ENCODE data around the gene IRF3.

Gene IRF3

DNA sequence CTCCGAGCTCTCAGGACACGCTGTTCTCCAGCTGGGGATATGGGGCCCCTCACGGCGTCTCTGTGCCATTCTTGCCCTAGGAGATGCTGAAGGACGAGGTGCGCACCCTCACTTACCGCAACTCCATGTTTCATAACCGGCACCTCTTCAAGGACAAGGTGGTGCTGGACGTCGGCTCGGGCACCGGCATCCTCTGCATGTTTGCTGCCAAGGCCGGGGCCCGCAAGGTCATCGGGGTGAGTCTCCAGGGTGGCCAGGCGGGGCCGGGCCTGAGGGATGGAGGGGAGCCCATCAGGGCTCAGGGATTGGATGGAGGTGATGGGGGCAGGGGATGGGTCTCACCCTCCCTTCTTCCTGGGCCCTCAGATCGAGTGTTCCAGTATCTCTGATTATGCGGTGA, 16.2 kb upstream of the IRF3 start:
- Histone ChIP-seq H3K4ac (ENCODE audit: low read depth in 1 of 2, low read length in 2 of 2) (no peak overlapping the region), H2BK15ac (ENCODE audit: low read depth, poor library complexity, severe bottlenecking) (no peak overlapping the region)
- 98% methylated on average over 19 of the region's 19 CpGs for WGBS

DNA sequence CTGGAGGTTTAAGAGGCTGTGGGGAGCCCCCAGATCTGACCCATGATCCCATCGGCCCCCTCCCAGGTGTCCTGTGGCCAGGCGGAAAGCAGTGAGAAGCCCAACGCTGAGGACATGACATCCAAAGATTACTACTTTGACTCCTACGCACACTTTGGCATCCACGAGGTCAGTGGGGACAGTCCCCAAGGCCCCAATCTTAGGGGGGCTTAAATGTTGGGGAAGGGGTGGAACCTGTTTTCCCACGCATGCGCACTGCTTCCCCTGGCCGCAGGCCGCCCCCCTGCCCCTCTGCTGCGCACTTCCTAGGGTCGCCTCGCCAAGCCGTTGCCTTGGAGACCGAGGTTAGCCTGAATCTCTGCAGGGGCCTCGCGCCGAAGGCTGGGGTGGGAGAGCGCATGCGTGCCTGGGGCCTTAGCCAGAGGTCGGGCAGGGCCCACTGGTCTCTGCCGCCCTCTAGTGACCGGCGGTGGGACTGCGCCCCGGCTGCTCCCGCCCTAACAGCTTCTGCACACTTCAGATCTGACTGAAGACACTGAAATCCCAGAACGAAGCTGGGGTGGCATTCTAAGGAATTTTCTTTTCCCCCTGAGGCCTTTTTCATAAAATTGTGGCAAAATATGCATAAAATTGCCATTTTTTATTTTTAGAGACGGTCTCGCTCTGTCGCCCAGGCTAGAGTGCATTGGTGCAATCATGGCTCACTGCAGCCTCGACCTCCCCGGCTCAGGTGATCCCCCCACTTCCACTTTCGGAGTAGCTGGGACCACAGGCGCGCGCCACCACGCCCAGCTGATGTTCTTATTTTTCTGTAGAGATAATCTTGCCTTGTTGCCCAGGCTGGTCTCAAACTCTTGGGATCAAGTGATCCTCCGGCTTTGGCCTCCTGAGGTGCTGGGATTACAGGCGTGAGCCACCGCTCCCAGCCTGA, 15.0 kb upstream of the IRF3 start:
- H3K79me1 ChIP-seq (replicated peaks; ENCODE audit: low read length, poor library complexity, severe bottlenecking) = peaks cover 10% of the 10 kb centered on the region
- peak overlapping the region; percentile 6 to 66 for H3K18ac ChIP-seq (ENCODE audit: low read depth in 1 of 2, low read length in 2 of 2)
- peak overlapping the region in 1 of 2 experiments; percentile 55 for H3K4me3 ChIP-seq (ENCODE audit: insufficient read depth in 1 of 2, low read depth in 1 of 2, low read length in 2 of 2)
- no peak overlapping the region for H2AFZ ChIP-seq (ENCODE audit: low read depth, low read length)
- no peaks in the 10 kb centered on the region for H3K27me3 ChIP-seq (ENCODE audit: control insufficient read depth in 1 of 2, insufficient read depth in 1 of 2, low read length in 2 of 2)
- no peak overlapping the region for H3K14ac ChIP-seq (ENCODE audit: low read length in 2 of 2)
- H3K36me3 ChIP-seq (ENCODE audit: control insufficient read depth in 1 of 2, insufficient read depth in 2 of 2, low read depth in 1 of 2, low read length in 2 of 2) = peaks cover 40 to 47% of the 10 kb centered on the region in 2 experiments
- peak; percentile 83 for DNase-seq
- H3K9me3 ChIP-seq (ENCODE audit: control insufficient read depth, low read length) = no peaks in the 10 kb centered on the region
- peak overlapping the region; percentile 40 for H3K4me2 ChIP-seq (ENCODE audit: low read length, poor library complexity, severe bottlenecking)
- H2AK5ac ChIP-seq (ENCODE audit: low read length, severe bottlenecking) = peak overlapping the region; percentile 21
- H4K8ac ChIP-seq (ENCODE audit: low read length) = peak overlapping the region; percentile 81
- no peak overlapping the region for H2BK120ac ChIP-seq (ENCODE audit: low read depth, low read length)
- H3K9ac ChIP-seq (ENCODE audit: low read length) = peak overlapping the region; percentile 78
- H2BK15ac ChIP-seq (ENCODE audit: low read depth, poor library complexity, severe bottlenecking) = no peak overlapping the region
- WGBS = 44% methylated on average over 34 of the region's 40 CpGs
- H3K23ac ChIP-seq (ENCODE audit: low read length in 2 of 2) = no peak overlapping the region
- H4K91ac ChIP-seq (ENCODE audit: low read length) = no peak overlapping the region
- peak overlapping the region; percentile 8 for H3K27ac ChIP-seq (ENCODE audit: low read length, poor library complexity, severe bottlenecking)
- peak overlapping the region; percentile 1 to 20 for H3K4ac ChIP-seq (ENCODE audit: low read depth in 1 of 2, low read length in 2 of 2)
- H3K4me1 ChIP-seq (ENCODE audit: control insufficient read depth, insufficient read depth, low read depth, low read length) = peaks cover 34% of the 10 kb centered on the region
- no peak overlapping the region for H2BK12ac ChIP-seq (ENCODE audit: low read length in 2 of 2)
- H2BK5ac ChIP-seq (ENCODE audit: low read depth, low read length, poor library complexity, severe bottlenecking) = no peak overlapping the region

More for the DNA sequence above, 16.2 kb upstream of the IRF3 start:
- H4K91ac ChIP-seq (ENCODE audit: low read length) = no peak overlapping the region
- H2BK120ac ChIP-seq (ENCODE audit: low read depth, low read length) = no peak overlapping the region
- H3K18ac ChIP-seq (ENCODE audit: low read depth in 1 of 2, low read length in 2 of 2) = no peak overlapping the region
- DNase-seq = no peak
- H2AFZ ChIP-seq (ENCODE audit: low read depth, low read length) = no peak overlapping the region
- no peak overlapping the region for H3K4me2 ChIP-seq (ENCODE audit: low read length, poor library complexity, severe bottlenecking)
- peaks cover 14% of the 10 kb centered on the region for H3K79me1 ChIP-seq (replicated peaks; ENCODE audit: low read length, poor library complexity, severe bottlenecking)
- H3K27me3 ChIP-seq (ENCODE audit: control insufficient read depth in 1 of 2, insufficient read depth in 1 of 2, low read length in 2 of 2) = no peaks in the 10 kb centered on the region
- peaks cover 48 to 58% of the 10 kb centered on the region in 2 experiments for H3K36me3 ChIP-seq (ENCODE audit: control insufficient read depth in 1 of 2, insufficient read depth in 2 of 2, low read depth in 1 of 2, low read length in 2 of 2)
- no peak overlapping the region for H4K8ac ChIP-seq (ENCODE audit: low read length)
- H2BK12ac ChIP-seq (ENCODE audit: low read length in 2 of 2) = no peak overlapping the region
- no peak overlapping the region for H2BK5ac ChIP-seq (ENCODE audit: low read depth, low read length, poor library complexity, severe bottlenecking)
- no peak overlapping the region for H2AK5ac ChIP-seq (ENCODE audit: low read length, severe bottlenecking)
- H3K4me3 ChIP-seq (ENCODE audit: insufficient read depth in 1 of 2, low read depth in 1 of 2, low read length in 2 of 2) = no peak overlapping the region
- no peak overlapping the region for H3K27ac ChIP-seq (ENCODE audit: low read length, poor library complexity, severe bottlenecking)
- H3K9me3 ChIP-seq (ENCODE audit: control insufficient read depth, low read length) = no peaks in the 10 kb centered on the region
- peak overlapping the region; percentile 54 for H3K9ac ChIP-seq (ENCODE audit: low read length)
- no peak overlapping the region for H3K23ac ChIP-seq (ENCODE audit: low read length in 2 of 2)
- H3K14ac ChIP-seq (ENCODE audit: low read length in 2 of 2) = no peak overlapping the region
- peaks cover 31% of the 10 kb centered on the region for H3K4me1 ChIP-seq (ENCODE audit: control insufficient read depth, insufficient read depth, low read depth, low read length)

GRCh38 chr19:49679771-49680413, 14.2 kb upstream of the IRF3 start:
- no peak for DNase-seq
- Histone ChIP-seq H3K14ac (ENCODE audit: low read length in 2 of 2) (no peak overlapping the region), H4K8ac (ENCODE audit: low read length) (peak overlapping the region; percentile 81), H3K27ac (ENCODE audit: low read length, poor library complexity, severe bottlenecking) (no peak overlapping the region), H2BK120ac (ENCODE audit: low read depth, low read length) (no peak overlapping the region), H3K4me3 (ENCODE audit: insufficient read depth in 1 of 2, low read depth in 1 of 2, low read length in 2 of 2) (peak overlapping the region in 1 of 2 experiments; percentile 55), H3K79me1 (replicated peaks; ENCODE audit: low read length, poor library complexity, severe bottlenecking) (peaks cover 7% of the 10 kb centered on the region), H4K91ac (ENCODE audit: low read length) (no peak overlapping the region), H2BK5ac (ENCODE audit: low read depth, low read length, poor library complexity, severe bottlenecking) (no peak overlapping the region), H2BK12ac (ENCODE audit: low read length in 2 of 2) (no peak overlapping the region), H3K27me3 (ENCODE audit: control insufficient read depth in 1 of 2, insufficient read depth in 1 of 2, low read length in 2 of 2) (no peaks in the 10 kb centered on the region), H3K4me2 (ENCODE audit: low read length, poor library complexity, severe bottlenecking) (peak overlapping the region; percentile 40), H3K4me1 (ENCODE audit: control insufficient read depth, insufficient read depth, low read depth, low read length) (peaks cover 34% of the 10 kb centered on the region), H2BK15ac (ENCODE audit: low read depth, poor library complexity, severe bottlenecking) (no peak overlapping the region), H3K4ac (ENCODE audit: low read depth in 1 of 2, low read length in 2 of 2) (peak overlapping the region in 1 of 2 experiments; percentile 13), H3K9ac (ENCODE audit: low read length) (peak overlapping the region; percentile 78), H3K18ac (ENCODE audit: low read depth in 1 of 2, low read length in 2 of 2) (peak overlapping the region; percentile 6 to 66), H3K9me3 (ENCODE audit: control insufficient read depth, low read length) (no peaks in the 10 kb centered on the region), H3K36me3 (ENCODE audit: control insufficient read depth in 1 of 2, insufficient read depth in 2 of 2, low read depth in 1 of 2, low read length in 2 of 2) (peaks cover 32 to 39% of the 10 kb centered on the region in 2 experiments), H2AK5ac (ENCODE audit: low read length, severe bottlenecking) (no peak overlapping the region), H3K23ac (ENCODE audit: low read length in 2 of 2) (peak overlapping the region in 1 of 2 experiments; percentile 26), H2AFZ (ENCODE audit: low read depth, low read length) (no peak overlapping the region)
- 54% methylated on average over 7 of the region's 10 CpGs for WGBS
